SK-N-SH (cell line): ENCODE data around the gene PNMA6E. TPM values are rescaled to one million over a fixed set of nuclear protein-coding genes. Genes with fewer than 3 reads are reported as not detected.

Source experiments
- CTCF ChIA-PET: fragments of 300-600, 350-600 bp; formaldehyde crosslinking; extraction: SDS; loops from one replicate; lab custom pipeline; 2021; lab: Yijun Ruan, JAX
- POLR2A ChIA-PET: fragments of 350-600 bp; sonication (Branson Sonifier 250); formaldehyde crosslinking; extraction: SDS; loops from one replicate; lab custom pipeline; 2020; ENCODE audit warnings: antibody characterized with exemption, inconsistent platforms; lab: Yijun Ruan, JAX
- DNase-seq: peaks from one replicate; pipeline ENCODE4 v3.0.0; 2012
- H2AFZ ChIP-seq: fragments of 200-600 bp; sonication (generic); 2 replicates; pipeline ENCODE4 v1.8.1; 2016; ENCODE audit warnings: antibody characterized with exemption, mild to moderate bottlenecking, low read depth
- H3F3A ChIP-seq: fragments of 200-600 bp; sonication (generic); replicated peaks from 2 replicates; pipeline ENCODE3; 2016; ENCODE audit warnings: antibody characterized with exemption, mild to moderate bottlenecking; ENCODE audit not compliant: insufficient read depth
- H3K27ac ChIP-seq, 2 experiments: fragments of 200-500 bp in 1 of 2; fragments of 200-600 bp in 1 of 2; sonication (Bioruptor generic) in 1 of 2; sonication (generic), shearing (Covaris generic) in 1 of 2; 2 replicates each; pipeline versions ENCODE4 v1.5.1 to v1.6.1; 2014 to 2016; ENCODE audit warnings: low read depth in 2 of 2, inconsistent platforms in 1 of 2, low read length in 1 of 2, mild to moderate bottlenecking in 1 of 2, mixed read lengths in 1 of 2
- H3K27me3 ChIP-seq: fragments of 200-600 bp; sonication (generic), shearing (Covaris generic); 2 replicates; pipeline ENCODE4 v1.6.1; 2016; ENCODE audit warnings: mixed run types; ENCODE audit not compliant: insufficient read depth
- H3K36me3 ChIP-seq, 2 experiments: fragments of 200-500 bp in 1 of 2; fragments of 200-600 bp in 1 of 2; sonication (Bioruptor generic) in 1 of 2; sonication (generic) in 1 of 2; replicated peaks in 1 of 2; 2 replicates each; pipeline versions ENCODE3 to v1.5.1; 2014 to 2016; ENCODE audit warnings: low read length in 1 of 2, mild to moderate bottlenecking in 1 of 2; ENCODE audit not compliant: insufficient read depth in 2 of 2, control insufficient read depth in 1 of 2
- H3K4me1 ChIP-seq, 2 experiments: fragments of 200-500 bp in 1 of 2; fragments of 200-600 bp in 1 of 2; sonication (Bioruptor generic) in 1 of 2; sonication (generic), shearing (Covaris generic) in 1 of 2; 2 replicates each; pipeline versions ENCODE4 v1.5.1 to v1.6.1; 2014 to 2016; ENCODE audit warnings: low read depth in 1 of 2, low read length in 1 of 2, mixed run types in 1 of 2; ENCODE audit not compliant: insufficient read depth in 2 of 2, control insufficient read depth in 1 of 2
- H3K4me2 ChIP-seq: fragments of 200-600 bp; sonication (generic), shearing (Covaris generic); 2 replicates; pipeline ENCODE4 v1.6.1; 2017; ENCODE audit warnings: mixed run types
- H3K4me3 ChIP-seq, 2 experiments: fragments of 200-500 bp in 1 of 2; fragments of 200-600 bp in 1 of 2; sonication (Bioruptor generic) in 1 of 2; sonication (generic), shearing (Covaris generic) in 1 of 2; 2 replicates each; pipeline versions ENCODE4 v1.5.1 to v1.8.1; 2014 to 2016; ENCODE audit warnings: low read depth in 2 of 2, inconsistent platforms in 1 of 2, low read length in 1 of 2, mild to moderate bottlenecking in 1 of 2, mixed read lengths in 1 of 2, moderate library complexity in 1 of 2
- H3K79me2 ChIP-seq: fragments of 200-600 bp; sonication (generic); 2 replicates; pipeline ENCODE4 v1.8.1; 2017; ENCODE audit warnings: mild to moderate bottlenecking; ENCODE audit not compliant: insufficient read depth
- H3K9ac ChIP-seq: fragments of 200-600 bp; sonication (generic); 2 replicates; pipeline ENCODE4 v1.6.1; 2017; ENCODE audit warnings: mixed run types
- H3K9me2 ChIP-seq: fragments of 200-600 bp; sonication (generic); 2 replicates; pipeline ENCODE4 v1.6.1; 2017; ENCODE audit warnings: mixed run types
- H3K9me3 ChIP-seq: fragments of 200-600 bp; sonication (generic); 2 replicates; pipeline ENCODE4 v1.6.1; 2017; ENCODE audit warnings: mixed run types, mild to moderate bottlenecking, moderate library complexity
- H4K20me1 ChIP-seq: fragments of 200-600 bp; sonication (generic); 2 replicates; pipeline ENCODE4 v1.6.1; 2017; ENCODE audit warnings: mild to moderate bottlenecking, mixed run types; ENCODE audit not compliant: insufficient read depth
- EZH2phosphoT487 ChIP-seq: fragments of 200-600 bp; sonication (generic); IDR thresholded peaks from 2 replicates; pipeline ENCODE4 v1.6.1; 2017; ENCODE audit warnings: low read depth, mixed run types, mild to moderate bottlenecking, antibody characterized with exemption, moderate library complexity, borderline replicate concordance
- FOSL2 ChIP-seq: IDR thresholded peaks from 2 replicates; pipeline ENCODE4 v1.4.0; 2012; ENCODE audit warnings: low read depth, mild to moderate bottlenecking, moderate library complexity, borderline replicate concordance
- FOXJ3 ChIP-seq: sonication (generic); formaldehyde crosslinking; IDR thresholded peaks from 2 replicates; pipeline ENCODE4 v1.5.1; 2020; ENCODE audit warnings: mild to moderate bottlenecking, missing genetic modification reagents
- GABPA ChIP-seq: IDR thresholded peaks from 2 replicates; pipeline ENCODE4 v1.4.0; 2012; ENCODE audit warnings: low read depth, mild to moderate bottlenecking
- JUND ChIP-seq: IDR thresholded peaks from 2 replicates; pipeline ENCODE4 v1.4.0; 2012
- MEF2A ChIP-seq: IDR thresholded peaks from 2 replicates; pipeline ENCODE4 v1.4.0; 2012; ENCODE audit warnings: low read depth, borderline replicate concordance
- NRF1 ChIP-seq: IDR thresholded peaks from 2 replicates; pipeline ENCODE4 v1.6.1; 2012; ENCODE audit warnings: low read depth, mild to moderate bottlenecking, low read length
- RAD21 ChIP-seq: IDR thresholded peaks from 2 replicates; pipeline ENCODE4 v1.6.1; 2012; ENCODE audit warnings: mild to moderate bottlenecking, low read length
- RFX5 ChIP-seq: IDR thresholded peaks from 2 replicates; pipeline ENCODE4 v1.6.1; 2012; ENCODE audit warnings: mild to moderate bottlenecking, improper control_type of control experiment, low read length
- RXRA ChIP-seq: IDR thresholded peaks from 2 replicates; pipeline ENCODE4 v1.4.0; 2012; ENCODE audit warnings: low read depth, mild to moderate bottlenecking, borderline replicate concordance
- TCF12 ChIP-seq: IDR thresholded peaks from 2 replicates; pipeline ENCODE4 v1.4.0; 2012
- TEAD4 ChIP-seq: IDR thresholded peaks from 2 replicates; pipeline ENCODE4 v1.4.0; 2012; ENCODE audit warnings: mild to moderate bottlenecking, borderline replicate concordance; ENCODE audit not compliant: insufficient read depth
- YY1 ChIP-seq: IDR thresholded peaks from 2 replicates; pipeline ENCODE4 v1.4.0; 2012; ENCODE audit warnings: low read depth, mild to moderate bottlenecking
- WGBS: methylation state at CpG from one replicate; pipeline ENCODE4 v1.1.6; 2017; ENCODE audit warnings: low lambda C conversion rate; 5-methylcytosine and 5-hydroxymethylcytosine counted together
- polyA plus RNA-seq, 3 experiments: library from polyadenylated mRNA; depleted of rRNA; stranded (reverse); fragments of >200 nt; gene quantifications; 2 replicates each; pipeline ENCODE4 v1.2.3, GENCODE V29; 2012
- TF ChIP-seq, protein P1 (sequence below): IDR thresholded peaks from 2 replicates; pipeline ENCODE4 v1.4.0; 2012; ENCODE audit warnings: low read depth, borderline replicate concordance
- TF ChIP-seq, protein P2 (sequence below): IDR thresholded peaks from 2 replicates; pipeline ENCODE4; 2012
- TF ChIP-seq, protein P3 (sequence below): fragments of 150-350 bp; IDR thresholded peaks from 2 replicates; pipeline ENCODE4 v1.6.1; 2017; ENCODE audit warnings: antibody characterized with exemption, low read length, low read depth, borderline replicate concordance
- TF ChIP-seq, protein P4 (sequence below): IDR thresholded peaks from 2 replicates; pipeline ENCODE4 v1.6.1; 2012; ENCODE audit warnings: mild to moderate bottlenecking, low read depth, low read length, moderate library complexity
- TF ChIP-seq, protein P5 (sequence below): IDR thresholded peaks from 2 replicates; pipeline ENCODE4 v1.4.0; 2012; ENCODE audit warnings: low read depth

PNMA6E gene
- polyA plus RNA-seq, 1 of the 3 experiments (the other 2 are of a cell fraction): not detected

DNA sequence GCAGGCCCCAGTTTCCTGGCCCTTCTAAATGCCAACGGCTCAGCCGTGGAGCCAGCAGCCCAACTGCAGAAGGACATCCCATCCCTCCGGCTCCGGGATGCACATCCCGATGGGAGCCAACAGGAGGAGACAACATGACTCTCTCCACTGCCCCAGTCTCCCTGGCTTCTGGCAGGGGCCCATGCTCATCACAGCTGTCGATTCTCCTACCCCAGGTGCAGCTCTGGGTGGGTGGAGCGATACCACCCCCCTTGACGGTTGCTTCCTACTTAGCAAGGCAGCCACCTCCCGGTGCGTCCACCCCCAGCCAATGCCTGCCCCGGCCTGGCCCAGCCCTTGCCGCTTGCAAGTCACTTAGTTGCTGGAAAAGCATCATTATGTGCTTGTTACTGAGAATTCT is 47.7 kb downstream of the PNMA6E start:
- TF ChIP-seq FOXJ3 (CRISPR knock-in tag) (no peak), NRF1 (no peak), TCF12 (no peak), EZH2phosphoT487 (no peak), MEF2A (no peak), RXRA (no peak), TEAD4 (no peak), GABPA (no peak), RAD21 (no peak), RFX5 (no peak), YY1 (no peak), FOSL2 (no peak), JUND (no peak)
- TF ChIP-seq, protein P1, sequence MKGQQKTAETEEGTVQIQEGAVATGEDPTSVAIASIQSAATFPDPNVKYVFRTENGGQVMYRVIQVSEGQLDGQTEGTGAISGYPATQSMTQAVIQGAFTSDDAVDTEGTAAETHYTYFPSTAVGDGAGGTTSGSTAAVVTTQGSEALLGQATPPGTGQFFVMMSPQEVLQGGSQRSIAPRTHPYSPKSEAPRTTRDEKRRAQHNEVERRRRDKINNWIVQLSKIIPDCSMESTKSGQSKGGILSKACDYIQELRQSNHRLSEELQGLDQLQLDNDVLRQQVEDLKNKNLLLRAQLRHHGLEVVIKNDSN: no peak
- TF ChIP-seq, protein P2, sequence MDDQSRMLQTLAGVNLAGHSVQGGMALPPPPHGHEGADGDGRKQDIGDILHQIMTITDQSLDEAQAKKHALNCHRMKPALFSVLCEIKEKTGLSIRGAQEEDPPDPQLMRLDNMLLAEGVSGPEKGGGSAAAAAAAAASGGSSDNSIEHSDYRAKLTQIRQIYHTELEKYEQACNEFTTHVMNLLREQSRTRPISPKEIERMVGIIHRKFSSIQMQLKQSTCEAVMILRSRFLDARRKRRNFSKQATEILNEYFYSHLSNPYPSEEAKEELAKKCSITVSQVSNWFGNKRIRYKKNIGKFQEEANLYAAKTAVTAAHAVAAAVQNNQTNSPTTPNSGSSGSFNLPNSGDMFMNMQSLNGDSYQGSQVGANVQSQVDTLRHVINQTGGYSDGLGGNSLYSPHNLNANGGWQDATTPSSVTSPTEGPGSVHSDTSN: no peak
- TF ChIP-seq, protein P3, sequence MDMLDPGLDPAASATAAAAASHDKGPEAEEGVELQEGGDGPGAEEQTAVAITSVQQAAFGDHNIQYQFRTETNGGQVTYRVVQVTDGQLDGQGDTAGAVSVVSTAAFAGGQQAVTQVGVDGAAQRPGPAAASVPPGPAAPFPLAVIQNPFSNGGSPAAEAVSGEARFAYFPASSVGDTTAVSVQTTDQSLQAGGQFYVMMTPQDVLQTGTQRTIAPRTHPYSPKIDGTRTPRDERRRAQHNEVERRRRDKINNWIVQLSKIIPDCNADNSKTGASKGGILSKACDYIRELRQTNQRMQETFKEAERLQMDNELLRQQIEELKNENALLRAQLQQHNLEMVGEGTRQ: no peak
- TF ChIP-seq, protein P4, sequence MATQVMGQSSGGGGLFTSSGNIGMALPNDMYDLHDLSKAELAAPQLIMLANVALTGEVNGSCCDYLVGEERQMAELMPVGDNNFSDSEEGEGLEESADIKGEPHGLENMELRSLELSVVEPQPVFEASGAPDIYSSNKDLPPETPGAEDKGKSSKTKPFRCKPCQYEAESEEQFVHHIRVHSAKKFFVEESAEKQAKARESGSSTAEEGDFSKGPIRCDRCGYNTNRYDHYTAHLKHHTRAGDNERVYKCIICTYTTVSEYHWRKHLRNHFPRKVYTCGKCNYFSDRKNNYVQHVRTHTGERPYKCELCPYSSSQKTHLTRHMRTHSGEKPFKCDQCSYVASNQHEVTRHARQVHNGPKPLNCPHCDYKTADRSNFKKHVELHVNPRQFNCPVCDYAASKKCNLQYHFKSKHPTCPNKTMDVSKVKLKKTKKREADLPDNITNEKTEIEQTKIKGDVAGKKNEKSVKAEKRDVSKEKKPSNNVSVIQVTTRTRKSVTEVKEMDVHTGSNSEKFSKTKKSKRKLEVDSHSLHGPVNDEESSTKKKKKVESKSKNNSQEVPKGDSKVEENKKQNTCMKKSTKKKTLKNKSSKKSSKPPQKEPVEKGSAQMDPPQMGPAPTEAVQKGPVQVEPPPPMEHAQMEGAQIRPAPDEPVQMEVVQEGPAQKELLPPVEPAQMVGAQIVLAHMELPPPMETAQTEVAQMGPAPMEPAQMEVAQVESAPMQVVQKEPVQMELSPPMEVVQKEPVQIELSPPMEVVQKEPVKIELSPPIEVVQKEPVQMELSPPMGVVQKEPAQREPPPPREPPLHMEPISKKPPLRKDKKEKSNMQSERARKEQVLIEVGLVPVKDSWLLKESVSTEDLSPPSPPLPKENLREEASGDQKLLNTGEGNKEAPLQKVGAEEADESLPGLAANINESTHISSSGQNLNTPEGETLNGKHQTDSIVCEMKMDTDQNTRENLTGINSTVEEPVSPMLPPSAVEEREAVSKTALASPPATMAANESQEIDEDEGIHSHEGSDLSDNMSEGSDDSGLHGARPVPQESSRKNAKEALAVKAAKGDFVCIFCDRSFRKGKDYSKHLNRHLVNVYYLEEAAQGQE: no peak
- TF ChIP-seq, protein P5, sequence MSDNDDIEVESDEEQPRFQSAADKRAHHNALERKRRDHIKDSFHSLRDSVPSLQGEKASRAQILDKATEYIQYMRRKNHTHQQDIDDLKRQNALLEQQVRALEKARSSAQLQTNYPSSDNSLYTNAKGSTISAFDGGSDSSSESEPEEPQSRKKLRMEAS: no peak
- Histone ChIP-seq H2AFZ (no peak overlapping the region), H3K9me2 (no peaks in the 10 kb centered on the region), H3K36me3 (peaks cover 2 to 6% of the 10 kb centered on the region in 2 experiments), H3K4me1 (no peaks in the 10 kb centered on the region), H3K9ac (no peak overlapping the region), H3K4me3 (no peak overlapping the region), H4K20me1 (no peaks in the 10 kb centered on the region), H3K27me3 (no peaks in the 10 kb centered on the region; the same call in 1 of the 2 replicates), H3K4me2 (no peak overlapping the region), H3K79me2 (no peaks in the 10 kb centered on the region), H3K9me3 (no peaks in the 10 kb centered on the region), H3K27ac (no peak overlapping the region), H3F3A (no peaks in the 10 kb centered on the region)
- POLR2A ChIA-PET: no interaction called here
- WGBS: 39% methylated on average over 6 of the region's 12 CpGs
- CTCF ChIA-PET: interaction anchor here (1.2 kb wide), 1 partner anchor 19 kb away, joined by 3 read pairs; no protein-coding TSS in a partner anchor
- no peak for DNase-seq
